Measurements from ENCODE around the gene TMEM156.
"Not testable (repeated sequence)": the region's sequence is repeated elsewhere in the genome, so short reads cannot be mapped to it uniquely, and the experiment has no call there.

TMEM156 gene

DNA sequence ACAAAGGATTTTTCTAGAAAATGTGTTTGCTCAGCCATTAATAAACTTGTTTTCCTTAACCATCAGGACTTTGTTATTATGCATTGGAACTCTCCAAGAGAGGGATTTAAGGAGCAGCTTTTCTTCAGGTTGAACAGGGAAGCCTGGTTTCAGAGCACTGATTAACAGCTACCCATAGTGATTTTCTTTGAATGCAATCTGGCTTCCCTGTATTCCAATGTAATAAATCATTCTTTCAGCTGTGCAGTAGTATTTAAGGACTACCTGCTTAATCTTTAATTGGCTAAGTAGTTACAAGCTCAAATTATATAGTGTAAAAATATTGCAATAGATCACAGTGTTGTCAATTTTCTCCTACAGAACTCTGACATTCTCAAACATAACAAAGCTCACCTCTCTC is 77.5 kb downstream of the TMEM156 start:
- DNase-seq = no peak

DNA sequence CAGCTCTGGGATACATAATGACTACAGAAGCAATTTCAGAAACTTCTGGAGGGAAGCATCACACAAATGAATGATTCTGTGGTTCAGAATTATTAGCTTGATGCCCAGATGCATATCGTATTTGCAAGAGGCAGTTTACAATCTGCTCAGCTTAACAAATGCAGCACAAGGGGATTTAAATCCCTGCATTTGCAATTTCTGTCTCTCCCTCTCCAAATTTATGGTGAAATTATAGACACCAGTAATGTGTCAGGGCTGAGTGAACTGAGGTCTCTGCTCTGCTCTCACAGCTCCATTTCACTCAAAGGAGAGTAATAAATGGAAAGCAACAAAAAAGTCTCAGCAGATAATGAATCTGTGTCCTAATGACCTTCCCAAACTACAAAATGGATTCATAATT is 80.2 kb downstream of the TMEM156 start:
- no peak for DNase-seq

DNA sequence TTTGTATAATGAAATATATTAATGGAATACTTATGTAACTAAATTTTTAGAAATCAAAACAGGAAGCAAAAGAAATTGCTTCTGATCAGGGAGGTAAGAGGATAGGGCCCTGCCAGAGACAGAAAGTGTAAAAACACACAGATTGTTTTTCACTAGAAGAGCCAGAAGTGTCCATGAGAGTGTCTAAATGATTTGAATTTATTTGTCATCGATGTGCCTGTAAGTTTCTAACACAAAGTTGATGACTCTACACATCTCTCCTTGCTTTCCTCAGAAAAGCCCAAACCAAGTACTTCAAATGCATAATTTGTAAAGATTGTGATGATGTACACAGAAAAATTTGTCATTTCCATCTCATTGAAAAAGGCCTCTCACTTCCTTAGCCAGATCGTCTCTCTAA is 80.6 kb downstream of the TMEM156 start:
- no peak for DNase-seq

DNA sequence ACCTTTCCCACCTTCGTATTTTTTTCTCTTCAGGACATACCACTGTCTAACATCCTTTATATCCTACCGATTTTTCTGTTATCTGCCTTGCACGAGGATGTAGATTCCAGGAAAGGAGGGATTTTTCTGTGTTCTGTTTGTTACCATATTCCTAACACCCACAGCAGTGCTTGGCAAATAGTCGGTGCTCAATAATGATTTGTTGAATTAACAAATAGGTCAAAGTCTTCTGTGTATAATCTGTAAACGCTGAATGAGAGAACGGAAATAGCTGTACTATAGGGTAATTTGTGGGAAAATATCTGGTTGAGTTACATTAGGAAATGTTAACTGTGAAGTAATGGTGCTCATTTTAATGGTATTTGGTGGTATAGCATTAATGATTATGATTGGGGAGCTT is 81.5 kb downstream of the TMEM156 start:
- no peak for DNase-seq

DNA sequence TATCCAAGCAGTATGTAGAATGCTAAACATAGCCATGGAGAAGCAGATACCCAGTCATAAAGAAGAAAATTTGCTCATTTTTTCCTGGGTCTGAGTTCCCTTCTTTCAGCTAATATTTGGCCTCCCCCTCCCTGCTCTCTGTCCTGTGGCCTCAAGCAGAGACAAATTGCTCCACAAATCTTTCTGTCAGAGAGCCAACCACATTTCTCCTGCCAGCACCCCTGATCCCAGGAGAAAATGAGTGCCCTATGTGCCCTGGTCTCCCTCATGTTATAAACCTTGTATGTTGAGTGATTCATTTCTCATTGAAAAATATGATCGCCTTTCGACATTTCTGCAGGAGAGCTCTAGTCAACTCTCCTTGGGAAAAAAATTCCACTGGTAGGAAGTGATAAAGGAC is 82.0 kb downstream of the TMEM156 start:
- DNase-seq = no peak

DNA sequence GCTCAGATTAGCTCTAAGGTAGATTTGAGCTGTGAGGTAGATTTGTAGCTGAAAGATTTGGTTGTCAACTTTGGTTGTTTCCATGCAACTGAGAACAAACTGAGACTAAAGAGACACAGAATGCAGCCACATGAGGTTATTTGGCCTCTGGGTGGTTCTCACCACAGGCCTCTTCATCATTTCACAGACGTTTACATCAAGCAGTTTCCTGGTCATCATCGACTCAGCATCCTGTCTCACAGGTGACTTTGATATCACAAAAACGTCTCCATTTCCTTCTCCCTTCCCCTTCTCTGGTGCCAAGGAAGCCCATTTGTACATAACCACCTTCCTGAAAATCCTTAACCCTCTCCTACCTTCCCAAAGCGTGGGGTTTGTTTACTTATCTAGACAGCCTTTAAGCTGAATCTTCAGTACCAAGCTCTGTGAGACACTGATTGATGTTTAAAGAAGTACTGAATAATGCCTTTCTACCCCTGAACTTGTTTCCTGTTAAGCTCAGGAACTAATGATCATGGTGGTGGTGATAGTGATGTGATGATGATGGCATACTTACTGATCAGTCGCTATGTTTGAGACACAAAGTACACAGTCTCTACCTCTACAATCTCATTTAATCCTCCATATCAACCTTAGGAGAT is 82.7 kb downstream of the TMEM156 start:
- DNase-seq = no peak

DNA sequence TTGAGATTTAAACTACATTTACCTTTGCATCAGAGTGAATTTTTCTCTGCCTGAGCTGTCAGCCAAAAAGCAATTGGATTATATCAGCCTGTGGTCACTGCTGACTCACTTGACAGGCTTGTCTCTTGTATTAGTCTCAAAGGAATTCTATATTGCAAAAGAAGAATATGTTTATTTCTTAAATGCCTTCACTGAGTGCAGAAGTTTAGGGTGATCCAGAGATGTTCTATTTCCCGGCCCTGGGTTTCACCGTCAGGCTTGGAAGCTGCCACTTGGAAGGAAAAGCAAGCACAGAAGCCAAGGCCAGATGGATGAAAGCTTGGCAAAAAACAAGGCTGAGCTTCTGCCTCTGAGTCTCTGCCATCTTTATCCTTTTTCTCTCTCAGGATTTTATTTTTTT is 83.7 kb downstream of the TMEM156 start:
- no peak for DNase-seq

DNA sequence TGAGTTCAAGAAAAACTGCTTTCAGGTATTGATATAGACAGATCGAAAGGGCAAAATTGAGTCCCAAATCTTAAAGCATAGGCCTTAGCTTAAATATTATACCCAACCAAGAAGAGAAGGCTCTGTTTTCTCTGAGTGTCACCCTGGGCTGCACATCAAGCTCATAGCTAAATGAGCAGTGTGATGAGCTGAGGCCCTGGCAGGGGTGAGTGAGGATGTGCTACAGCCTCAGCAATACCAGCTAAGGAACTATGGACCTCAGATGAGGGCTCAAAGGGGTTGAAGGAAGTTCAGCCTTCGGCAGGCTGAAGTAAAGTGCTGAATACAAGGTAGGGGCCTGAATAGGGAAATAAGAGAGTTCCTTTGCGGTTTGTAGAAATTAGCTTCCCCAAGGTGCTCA is 85.3 kb downstream of the TMEM156 start:
- DNase-seq = no peak

DNA sequence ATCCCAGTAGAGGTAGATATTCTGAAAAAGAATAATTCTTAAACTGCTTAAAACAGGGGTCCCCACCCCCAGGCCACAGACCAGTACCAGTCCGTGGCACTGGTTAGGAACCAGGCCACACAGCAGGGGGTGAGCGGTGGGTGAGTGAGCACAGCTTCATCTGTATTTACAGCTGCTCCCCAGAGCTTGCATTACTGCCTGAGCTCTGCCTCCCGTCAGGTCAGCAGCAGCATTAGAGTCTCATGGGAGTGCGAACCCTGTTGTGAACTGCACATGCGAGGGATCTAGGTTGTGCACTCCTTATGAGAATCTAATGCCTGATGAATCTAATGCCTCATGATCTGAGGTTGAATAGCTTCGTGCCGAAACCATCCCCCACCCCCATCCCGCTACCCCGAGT is 87.8 kb downstream of the TMEM156 start:
- no peak for DNase-seq

DNA sequence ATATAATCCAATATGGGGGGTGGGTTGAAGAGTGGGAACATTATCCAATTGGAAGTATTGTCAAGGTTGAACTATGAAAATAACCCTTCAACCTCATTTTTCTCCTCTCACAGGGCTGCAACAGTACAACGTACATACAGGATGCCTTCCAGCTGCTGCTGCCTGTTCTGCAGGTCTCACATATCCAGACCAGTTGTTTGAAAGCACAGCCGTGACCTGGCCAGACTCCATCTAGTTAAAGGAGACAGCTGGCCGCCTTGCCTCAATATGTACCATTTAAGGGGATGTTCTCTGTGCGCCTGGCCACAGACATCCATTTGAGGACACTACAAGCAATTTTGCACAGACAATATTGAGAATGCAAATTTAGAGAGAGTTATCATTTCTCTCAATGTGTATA is 88.9 kb downstream of the TMEM156 start:
- no peak for DNase-seq

DNA sequence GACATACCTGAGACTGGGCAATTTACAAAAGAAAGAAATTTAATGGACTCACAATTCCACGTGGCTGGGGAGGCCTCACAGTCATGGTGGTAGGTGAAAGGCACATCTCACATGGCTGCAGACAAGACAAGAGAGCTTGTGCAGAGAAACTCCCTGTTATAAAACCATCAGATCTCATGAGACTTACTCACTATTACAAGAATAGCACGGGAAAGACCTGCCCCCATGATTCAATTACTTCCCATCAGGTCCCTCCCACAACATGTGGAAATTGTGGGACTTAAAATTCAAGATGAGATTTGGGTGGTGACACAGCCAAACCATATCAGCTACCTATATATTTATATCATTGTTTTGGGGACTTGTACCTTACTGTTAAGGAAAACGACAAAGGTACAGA is 90.3 kb downstream of the TMEM156 start:
- not testable (repeated sequence) for DNase-seq

DNA sequence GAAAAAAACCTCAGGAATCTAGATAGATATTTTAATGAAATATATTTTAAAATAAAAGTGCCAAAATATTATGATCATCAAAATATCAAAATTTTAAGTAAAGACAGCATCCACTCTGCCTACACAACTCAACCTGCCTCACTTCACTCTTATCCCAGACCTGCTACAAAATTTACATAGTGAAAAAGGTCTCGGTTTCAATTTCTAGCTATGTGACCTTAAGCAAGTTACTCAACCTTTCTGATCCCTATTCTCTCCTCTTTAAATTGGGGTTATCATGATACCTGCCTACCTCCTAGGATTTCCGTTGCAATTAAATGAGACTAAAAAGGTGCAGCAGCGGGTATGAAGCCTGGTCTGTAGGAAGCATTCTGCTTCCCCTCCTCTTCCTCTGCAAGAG is 91.7 kb downstream of the TMEM156 start:
- DNase-seq = no peak

DNA sequence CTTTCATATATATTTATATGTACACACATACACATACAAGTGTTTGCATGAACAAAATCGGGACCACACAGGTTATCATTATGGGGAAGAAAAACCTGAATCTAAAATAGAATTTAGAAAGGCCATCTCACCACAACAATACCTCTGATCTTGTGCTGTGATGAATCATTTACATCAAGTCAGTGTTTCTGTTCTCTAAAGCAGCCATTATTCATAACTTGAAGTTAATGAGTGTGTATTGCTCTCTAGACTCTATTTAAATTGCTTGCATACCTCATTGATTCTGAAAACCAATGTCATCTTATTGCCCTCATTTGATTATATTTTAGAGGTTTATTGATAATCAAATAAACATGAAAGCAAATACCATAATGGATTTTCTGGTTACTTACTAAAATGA is 93.0 kb downstream of the TMEM156 start:
- DNase-seq = no peak

DNA sequence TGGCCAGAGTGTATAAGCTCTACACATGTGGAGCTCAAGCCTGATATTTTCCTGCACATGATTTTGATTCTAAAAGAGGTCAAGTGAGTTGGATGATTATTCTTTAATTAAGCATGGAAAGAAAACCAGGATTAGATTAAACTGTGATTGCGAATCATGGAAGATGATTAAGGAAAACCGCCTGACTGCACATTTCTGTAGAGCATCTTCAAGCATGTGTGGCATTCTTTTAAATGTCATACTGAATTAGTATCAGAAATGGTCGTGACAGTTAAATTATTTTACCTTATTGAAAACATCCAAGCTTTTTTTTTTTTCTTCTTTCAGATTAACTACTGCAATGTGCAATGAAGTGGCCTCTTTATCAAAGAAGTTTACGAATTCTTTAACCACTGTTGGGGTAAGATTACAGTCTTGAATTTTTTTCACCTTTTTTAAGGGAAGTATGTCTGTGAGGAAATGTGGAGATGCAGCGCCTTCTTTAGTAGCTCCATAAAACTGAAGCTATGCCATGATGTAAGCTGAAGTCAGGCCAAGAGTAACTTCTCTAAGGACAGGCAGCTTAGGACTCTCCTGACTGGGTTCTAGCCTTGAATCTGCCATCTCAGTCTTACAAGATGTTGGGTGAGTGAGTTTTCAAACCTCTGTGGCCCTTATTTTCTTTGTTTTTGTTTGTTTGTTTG is 96.7 kb downstream of the TMEM156 start:
- DNase-seq = no peak

DNA sequence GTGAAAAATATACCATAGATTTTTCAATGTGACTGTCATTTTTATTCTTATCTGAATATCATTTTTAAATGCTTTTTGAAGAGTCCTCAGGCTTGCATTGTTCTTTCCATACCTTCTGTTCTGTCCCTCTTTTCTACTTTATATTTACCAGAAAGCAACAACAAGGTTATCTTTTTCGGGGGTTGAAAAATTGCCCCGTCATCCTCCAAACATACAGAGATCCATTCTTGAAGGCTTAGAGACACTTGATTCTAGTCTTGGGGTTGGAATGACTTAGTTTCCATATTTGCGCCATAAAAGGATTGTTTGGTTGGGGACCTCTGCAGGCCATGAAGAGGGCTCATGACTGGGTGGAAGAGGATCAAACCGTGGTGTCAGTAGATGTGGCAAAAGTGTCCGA is 101.1 kb downstream of the TMEM156 start:
- DNase-seq = no peak

DNA sequence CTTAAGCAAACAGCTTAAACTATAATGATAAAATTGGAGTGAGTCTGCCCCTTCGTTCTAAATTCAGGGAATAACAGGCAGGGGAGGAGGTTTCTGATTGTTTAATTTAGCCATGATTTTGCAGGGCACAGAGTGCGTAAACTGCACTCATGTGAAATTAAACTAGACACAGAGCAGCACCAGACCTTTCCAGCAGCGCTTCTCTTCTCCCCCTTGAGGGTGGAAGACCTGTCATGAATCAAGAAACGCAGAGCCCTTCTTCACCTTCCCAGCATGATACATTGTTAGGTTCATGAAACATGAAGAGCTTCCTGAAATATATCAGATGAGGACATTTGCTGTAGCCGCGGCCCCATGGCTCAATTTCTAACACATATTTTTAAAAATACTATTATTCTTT is 101.5 kb downstream of the TMEM156 start:
- no peak for DNase-seq

DNA sequence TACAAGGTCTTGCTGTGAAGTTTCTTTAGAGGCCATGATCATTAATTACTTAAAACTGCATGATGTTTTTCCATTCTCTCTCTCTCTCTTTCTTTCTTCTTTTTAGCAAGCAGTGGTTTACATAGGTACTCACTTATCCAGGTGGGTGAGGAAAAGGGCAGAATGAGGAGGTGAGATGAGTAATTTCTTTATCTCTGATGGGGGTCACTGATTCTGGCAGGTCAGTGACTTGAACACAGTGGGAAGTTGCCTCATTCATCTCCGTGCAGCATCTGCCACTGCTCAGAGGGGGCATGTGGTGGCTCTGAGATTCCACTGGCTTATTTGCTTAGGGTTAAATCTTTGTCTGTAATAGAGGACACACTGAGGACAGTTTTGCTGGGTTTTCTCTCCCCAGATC is 102.0 kb downstream of the TMEM156 start:
- no peak for DNase-seq

DNA sequence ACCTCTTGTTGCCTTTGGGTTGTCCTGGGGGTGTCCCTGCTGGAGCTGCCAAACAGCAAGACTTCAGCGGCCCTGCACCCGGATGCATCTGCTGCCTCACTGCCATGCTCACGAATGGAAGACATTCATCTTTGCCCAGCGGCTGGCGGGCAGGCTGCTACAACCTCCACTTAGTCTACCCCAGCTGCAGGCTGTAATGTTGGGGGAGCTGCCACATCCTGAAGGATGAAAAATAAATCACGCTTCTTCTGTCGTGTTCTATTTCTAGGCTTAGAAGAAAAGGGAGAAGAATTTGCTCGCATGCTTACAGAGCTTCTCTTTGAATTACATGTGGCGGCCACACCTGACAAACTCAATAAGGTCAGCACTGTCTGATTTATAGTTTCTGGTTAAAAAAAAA is 103.2 kb downstream of the TMEM156 start:
- no peak for DNase-seq

DNA sequence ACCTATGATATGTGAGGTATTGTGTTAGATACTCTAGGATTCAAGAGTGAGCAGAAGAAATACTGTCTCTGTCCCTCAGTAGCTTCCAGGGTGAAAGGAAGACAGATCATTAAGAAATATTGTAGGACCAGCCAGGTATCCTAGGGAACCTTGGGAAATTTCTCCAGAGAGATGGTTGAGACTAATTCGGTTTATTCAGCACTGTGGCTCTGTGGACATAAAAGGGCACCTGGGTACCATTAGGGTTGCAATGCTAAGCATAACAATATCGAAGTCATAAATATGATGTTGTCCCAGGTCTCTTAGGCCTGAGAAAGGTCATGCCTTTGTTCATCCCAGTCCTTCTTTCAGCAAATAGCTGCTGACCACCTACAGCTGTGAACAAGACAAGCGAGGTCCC is 103.6 kb downstream of the TMEM156 start:
- no peak for DNase-seq

DNA sequence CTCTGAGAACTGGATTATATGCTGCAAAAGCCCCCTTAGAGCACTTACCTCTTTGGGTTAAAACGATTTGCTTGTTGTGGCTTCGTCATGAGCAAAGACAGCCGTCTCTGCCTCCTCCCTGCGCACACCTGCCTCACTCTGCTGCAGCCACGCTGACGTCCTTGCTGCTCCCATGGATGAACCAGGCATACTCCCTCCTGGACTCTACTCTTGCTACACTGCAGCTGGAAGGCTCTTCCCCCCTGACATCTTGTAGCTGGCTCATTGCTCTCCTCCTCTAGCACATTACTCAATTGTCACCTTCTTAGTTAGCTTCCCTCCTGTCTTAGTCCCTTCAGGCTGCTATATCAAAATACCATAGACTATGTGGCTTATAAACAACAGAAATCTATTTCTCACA is 105.3 kb downstream of the TMEM156 start:
- DNase-seq = no peak

DNA sequence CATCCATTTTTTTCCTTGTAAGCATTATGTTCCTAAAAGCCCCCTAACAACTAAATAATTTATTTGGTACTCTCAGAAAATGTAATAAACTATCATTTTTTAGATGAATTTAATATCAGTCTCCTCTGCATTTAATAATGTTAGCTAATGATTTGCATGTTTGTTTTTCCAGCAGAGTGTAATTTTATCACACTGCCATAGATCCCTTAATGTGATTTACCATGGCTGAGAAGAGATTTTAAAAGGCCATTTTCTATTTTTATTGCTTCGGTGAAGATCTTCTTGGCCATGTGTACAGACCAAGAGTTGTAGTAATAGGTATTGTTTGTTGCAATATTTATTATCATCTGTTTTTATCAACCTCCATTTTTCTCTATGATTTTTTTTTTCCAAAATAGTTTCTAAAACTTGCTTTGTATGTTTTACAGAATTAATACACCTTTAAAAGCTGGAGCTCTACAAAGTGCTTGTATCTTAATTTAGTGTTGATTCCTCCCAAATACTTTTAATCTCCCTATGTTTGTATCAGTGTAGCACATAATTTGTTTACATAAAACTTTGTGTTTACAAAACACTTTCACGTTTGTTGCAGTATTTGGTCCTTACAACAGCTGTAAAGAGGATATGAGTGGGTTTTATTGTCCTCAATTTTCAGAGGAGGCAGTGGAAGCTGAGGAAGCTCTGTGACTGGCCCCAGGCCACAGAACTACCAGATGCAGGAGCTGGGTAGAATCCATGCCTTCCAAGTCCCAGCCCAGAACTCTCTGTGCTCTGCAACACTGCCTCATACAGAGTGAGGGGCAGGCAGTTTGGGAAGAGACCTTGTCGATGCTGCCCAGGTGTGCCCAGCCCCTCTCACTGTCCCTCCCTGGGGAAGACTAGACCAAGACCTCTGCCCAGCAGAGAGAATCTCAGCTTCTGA is 106.5 kb downstream of the TMEM156 start:
- no peak for DNase-seq

DNA sequence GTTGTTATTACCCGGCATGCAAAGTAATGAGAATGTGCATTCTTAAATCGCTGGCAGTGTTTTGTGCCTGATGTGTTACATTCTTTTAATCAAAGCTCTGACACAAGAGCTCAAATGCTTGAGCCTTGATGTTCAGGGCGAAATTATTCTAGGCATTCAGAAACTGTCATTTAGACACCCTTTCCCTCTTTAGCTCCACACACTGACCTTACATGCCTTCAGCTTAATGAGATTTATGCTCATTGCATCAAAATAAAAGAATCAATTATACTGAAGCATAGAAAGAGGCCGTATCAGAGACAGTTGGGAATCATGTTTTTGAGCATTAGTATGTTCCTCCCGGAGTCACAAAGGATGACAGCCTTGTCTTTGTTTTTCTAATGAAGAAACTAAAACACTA is 107.9 kb downstream of the TMEM156 start:
- no peak for DNase-seq

DNA sequence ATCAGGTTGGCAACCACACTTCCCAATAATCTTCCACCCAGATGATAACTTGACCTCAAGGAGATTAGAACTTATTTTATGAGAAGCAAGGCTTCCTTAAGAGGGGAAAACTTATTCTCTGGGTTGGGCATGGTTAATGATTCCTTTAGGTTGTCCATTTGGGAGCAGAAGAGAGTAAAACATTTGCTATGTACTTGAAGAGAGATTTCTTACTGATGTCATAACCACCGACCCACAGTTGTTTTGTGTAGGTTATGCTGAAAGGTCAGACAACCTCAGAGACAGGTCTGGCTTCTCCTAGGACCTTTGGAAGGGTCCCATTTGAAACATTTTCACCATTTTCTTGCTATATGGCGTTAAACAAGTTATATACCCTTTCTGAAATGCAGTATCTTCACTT is 108.5 kb downstream of the TMEM156 start:
- DNase-seq = no peak

DNA sequence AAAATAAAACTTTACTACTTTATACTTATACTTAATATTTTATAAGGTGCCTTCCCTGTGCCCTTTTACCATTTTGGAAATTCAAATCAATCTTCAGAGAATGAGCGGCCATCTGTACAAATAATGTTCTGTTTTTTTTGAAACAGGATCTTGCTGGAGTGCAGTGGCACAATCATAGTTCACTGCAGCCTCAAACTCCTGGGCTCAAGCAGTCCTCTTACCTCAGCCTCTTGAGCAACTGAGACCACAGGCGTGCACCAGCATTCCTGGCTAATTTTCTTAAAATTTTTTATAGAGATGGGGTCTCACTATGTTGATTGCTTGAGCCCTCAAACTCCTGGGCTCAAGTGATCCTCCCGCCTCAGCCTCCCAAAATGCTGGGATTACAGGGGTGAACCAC is 111.1 kb downstream of the TMEM156 start:
- DNase-seq = no peak
